Mucosa of stomach (tissue), 1 donor: ENCODE results near the gene GARNL3.

Experiments
- H3K27me3 ChIP-seq: one replicate; pipeline ENCODE4 v1.7.0; 2013; ENCODE audit warnings: mild to moderate bottlenecking, low read length; ENCODE audit not compliant: control insufficient read depth, insufficient read depth
- H3K36me3 ChIP-seq: one replicate; pipeline ENCODE4 v1.7.0; 2013; ENCODE audit warnings: low read length; ENCODE audit not compliant: control insufficient read depth, insufficient read depth
- H3K4me1 ChIP-seq: one replicate; pipeline ENCODE4 v1.7.0; 2013; ENCODE audit warnings: mild to moderate bottlenecking, low read length; ENCODE audit not compliant: control insufficient read depth, insufficient read depth
- H3K4me3 ChIP-seq: one replicate; pipeline ENCODE4 v1.7.0; 2013; ENCODE audit warnings: low read length
- H3K9ac ChIP-seq: one replicate; pipeline ENCODE4 v1.7.0; 2013; ENCODE audit warnings: mild to moderate bottlenecking, low read length, moderate library complexity
- H3K9me3 ChIP-seq: one replicate; pipeline ENCODE4 v1.7.0; 2013; ENCODE audit warnings: mild to moderate bottlenecking, low read length, moderate library complexity; ENCODE audit not compliant: control insufficient read depth
- donor health status: Pancreatic carcinoma.

The GARNL3 gene

DNA sequence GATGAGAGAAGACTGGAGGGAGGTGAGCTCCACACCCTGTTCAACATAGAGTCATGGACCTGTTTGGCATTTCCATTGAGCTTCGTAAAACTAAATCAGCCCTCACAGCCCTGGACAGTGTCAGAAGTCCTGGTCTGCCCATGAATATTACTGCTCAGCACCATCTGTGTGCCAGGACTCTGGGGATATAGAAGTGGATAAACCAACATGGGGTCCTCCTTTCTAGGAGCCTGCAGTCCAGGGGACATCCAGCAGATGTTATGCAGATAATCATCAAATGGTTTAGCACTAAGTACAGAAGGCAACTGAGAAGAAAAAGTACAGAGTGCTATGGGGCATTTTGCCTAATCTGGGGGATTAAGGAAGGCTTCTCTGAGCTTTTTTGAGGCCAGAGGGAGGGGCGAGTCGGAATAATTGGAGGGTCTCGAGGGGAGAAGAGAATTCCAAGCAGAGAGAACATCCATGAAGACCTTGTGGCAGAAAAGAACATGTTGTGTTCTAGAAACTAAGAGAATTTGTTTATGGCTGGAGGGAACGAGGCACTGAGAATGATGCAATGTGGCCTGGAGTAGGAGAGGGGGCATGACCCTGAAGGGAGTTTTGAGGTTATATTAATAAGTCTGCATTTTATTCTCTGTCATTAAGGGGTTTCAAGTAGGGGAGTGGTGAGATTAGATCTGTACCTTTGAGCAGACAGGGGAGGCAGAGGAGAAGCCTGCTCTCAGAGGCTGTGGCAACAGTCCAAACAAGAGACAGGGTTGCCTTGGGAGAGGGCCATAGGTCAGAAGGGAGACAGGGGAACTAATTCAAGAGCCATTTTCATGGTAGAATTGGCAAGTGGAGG lies 68.9 kb downstream of the GARNL3 start:
- Histone ChIP-seq H3K4me1 (peaks cover 10% of the 10 kb centered on the region), H3K36me3 (no peaks in the 10 kb centered on the region), H3K9me3 (no peaks in the 10 kb centered on the region), H3K9ac (no peak overlapping the region), H3K27me3 (no peaks in the 10 kb centered on the region), H3K4me3 (no peak overlapping the region)

DNA sequence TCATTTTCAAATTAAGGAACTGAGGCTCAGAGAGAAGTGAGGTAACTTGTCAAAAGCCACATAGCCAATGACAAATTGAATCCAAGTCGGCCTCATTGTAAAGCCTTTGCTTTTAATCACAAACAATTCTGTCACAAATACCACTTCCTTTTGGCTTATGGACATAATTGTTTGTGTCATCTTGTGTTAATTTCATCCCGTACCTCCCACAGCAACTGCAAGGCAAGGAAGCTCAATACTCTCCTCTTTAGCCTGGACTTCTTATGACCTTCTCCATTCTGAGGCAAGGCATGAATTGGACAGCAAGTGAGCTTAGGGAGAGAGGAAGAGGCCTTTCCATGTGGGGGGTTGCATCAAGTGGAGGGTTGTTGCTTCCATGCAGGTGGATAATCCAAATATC lies 70.2 kb downstream of the GARNL3 start:
- Histone ChIP-seq H3K9ac (no peak overlapping the region), H3K4me1 (peaks cover 10% of the 10 kb centered on the region), H3K9me3 (no peaks in the 10 kb centered on the region), H3K4me3 (no peak overlapping the region), H3K36me3 (no peaks in the 10 kb centered on the region), H3K27me3 (no peaks in the 10 kb centered on the region)

DNA sequence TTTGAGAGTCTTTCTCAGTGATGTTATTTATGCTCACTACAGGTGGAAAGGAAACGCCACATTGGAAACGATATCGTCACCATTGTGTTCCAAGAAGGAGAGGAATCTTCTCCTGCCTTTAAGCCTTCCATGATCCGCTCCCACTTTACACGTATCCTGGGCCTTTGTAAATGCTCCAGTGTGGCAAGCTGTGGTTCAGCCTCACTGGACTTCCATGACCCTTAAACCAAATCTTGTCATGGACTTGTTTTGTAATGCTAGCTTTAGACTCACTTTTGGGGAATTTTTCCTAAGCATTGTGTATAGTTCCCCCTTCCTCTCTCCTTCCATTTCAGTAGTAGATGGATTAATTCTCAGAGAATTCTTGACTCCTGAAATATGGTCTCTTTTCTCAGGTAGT lies 71.5 kb downstream of the GARNL3 start:
- Histone ChIP-seq H3K4me1 (peaks cover 10% of the 10 kb centered on the region), H3K27me3 (no peaks in the 10 kb centered on the region), H3K36me3 (no peaks in the 10 kb centered on the region), H3K9ac (no peak overlapping the region), H3K4me3 (no peak overlapping the region), H3K9me3 (no peaks in the 10 kb centered on the region)

DNA sequence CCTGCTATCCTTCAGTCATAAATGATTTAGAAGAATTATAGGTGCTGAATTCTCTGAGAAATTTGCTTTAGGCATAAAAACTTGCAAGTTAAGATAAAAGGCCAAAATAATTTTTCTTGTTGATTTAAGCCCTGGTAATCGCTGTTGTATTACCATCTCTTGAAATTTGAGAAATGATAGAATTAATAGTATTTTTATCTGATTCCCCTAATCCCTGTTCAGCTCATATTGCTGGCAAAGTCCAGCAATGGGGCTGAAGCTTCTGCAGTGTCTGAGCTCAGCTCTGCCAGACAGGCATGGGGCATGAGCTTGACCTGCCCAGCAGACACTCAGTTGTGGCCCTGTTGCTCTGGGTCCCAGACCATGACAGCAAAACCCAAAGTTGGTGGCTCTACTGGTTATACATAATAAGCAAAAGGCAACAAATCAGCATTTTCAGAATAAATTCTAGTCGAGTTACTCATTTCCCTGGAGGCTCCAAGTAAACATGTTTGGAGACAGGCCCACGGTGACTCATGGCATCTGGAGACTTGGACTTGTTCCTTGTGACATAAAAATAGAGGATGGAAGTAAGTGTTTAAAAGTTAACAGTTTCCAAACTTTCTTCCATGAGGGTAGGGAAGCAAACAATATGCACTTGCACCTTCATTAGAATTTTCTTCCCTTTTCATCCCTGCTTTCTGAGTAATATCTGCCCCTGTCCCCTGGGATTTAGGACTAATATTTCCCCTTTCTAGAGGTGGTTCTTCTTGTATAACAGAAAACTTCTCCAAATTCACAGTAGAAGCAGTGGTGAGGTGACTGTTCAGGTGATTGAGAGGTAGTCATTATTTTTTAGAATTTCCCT lies 72.2 kb downstream of the GARNL3 start:
- no peaks in the 10 kb centered on the region for H3K9me3 ChIP-seq
- H3K4me1 ChIP-seq, result peaks cover 10% of the 10 kb centered on the region
- no peak overlapping the region for H3K9ac ChIP-seq
- no peak overlapping the region for H3K4me3 ChIP-seq
- H3K36me3 ChIP-seq, result no peaks in the 10 kb centered on the region
- H3K27me3 ChIP-seq, result no peaks in the 10 kb centered on the region

DNA sequence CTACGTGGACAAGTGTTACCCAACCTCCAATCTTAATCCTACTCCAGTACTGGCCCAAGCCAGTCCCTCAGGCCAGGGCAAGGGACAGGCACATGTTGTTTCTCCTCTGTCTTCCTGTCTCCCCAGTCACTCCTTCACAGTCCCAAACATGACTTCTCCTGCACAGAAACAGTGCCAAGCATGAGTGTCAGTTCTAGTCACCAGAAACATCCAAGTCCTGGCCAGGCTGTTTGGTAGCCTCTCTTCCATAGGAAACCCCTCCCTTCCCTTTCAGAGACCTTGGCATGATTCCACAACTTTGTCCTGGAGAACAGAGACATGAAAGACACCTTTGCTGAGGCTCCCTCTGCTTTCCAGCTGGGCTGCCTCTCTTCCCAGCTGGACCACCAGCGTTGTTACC lies 76.1 kb downstream of the GARNL3 start:
- Histone ChIP-seq H3K4me1 (peaks cover 10% of the 10 kb centered on the region), H3K4me3 (no peak overlapping the region)

DNA sequence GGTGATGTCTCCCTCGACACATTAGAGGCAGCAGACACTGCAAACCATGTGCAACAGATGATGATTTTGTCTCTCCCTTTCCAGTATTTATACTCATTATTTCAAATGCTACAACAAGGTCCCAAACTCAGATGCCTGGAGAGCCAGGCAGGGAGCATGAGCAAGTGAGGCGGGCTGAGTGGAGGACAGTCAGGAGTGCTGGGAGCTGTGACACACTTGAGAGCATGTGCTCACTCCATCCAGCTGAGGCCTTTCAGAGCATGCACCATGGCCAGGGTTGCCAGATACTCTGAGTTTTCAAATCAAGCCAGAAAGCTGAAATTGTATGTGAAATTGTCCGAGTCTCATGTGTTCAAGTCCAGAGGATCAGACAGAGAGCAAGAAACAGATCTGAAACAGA lies 76.6 kb downstream of the GARNL3 start:
- no peak overlapping the region for H3K4me3 ChIP-seq
- H3K27me3 ChIP-seq, result no peaks in the 10 kb centered on the region
- no peaks in the 10 kb centered on the region for H3K9me3 ChIP-seq
- H3K4me1 ChIP-seq, result peaks cover 10% of the 10 kb centered on the region
- H3K9ac ChIP-seq, result no peak overlapping the region
- no peaks in the 10 kb centered on the region for H3K36me3 ChIP-seq

More for the DNA sequence above, 76.1 kb downstream of the GARNL3 start:
- H3K9me3 ChIP-seq, result no peaks in the 10 kb centered on the region
- H3K36me3 ChIP-seq, result no peaks in the 10 kb centered on the region
- H3K27me3 ChIP-seq, result no peaks in the 10 kb centered on the region
- H3K9ac ChIP-seq, result no peak overlapping the region

DNA sequence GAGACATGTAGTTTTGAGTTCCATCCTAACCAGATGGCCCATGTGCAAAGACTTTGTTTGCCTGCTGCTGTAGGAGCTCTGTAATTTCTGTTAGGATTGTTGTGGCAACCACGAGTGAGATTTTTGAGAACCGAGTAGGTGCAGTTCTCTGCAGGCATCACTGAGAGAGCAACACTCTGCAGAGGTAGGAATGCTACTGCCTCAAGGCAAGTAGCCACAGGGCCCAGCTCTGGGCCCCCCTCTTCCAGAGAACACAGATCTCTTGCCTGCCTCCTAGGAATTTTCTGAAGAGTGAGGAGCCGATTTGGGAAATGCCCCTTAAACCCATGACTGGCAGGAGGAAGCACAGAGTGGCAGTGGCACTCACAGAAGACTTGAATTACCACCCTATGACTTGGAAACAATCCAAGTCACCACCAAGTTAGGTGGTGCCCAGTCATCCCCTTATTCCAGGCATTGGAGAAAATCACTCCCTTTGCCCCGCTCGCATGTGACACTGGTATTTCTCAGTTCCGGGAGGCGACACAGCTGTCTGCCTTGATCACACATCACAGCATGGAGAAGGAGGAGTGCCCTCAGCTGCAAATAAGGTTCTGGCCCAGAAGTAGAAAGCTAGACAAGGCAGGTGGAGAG lies 79.9 kb downstream of the GARNL3 start:
- no peaks in the 10 kb centered on the region for H3K9me3 ChIP-seq
- no peaks in the 10 kb centered on the region for H3K4me1 ChIP-seq
- no peaks in the 10 kb centered on the region for H3K36me3 ChIP-seq
- no peak overlapping the region for H3K4me3 ChIP-seq
- no peak overlapping the region for H3K9ac ChIP-seq
- H3K27me3 ChIP-seq, result no peaks in the 10 kb centered on the region

DNA sequence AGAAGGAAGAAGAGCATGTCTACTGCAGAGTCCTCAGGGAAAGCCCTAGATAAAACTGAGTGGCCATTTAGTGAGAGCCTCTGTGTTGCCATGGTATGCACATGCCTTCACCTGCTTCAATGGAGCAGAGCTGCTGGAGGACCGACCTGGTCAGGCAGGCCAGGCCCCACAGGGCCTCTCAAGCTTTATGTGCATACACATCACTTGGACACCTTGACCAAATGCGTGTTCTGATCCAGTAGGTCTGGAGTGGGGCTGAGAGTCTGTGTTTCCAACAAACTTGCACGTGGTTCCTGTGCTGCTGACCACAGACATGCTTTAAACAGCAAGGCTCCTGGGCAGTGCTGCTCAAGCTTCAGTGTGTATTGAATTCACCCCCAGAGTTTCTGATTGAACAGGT lies 81.0 kb downstream of the GARNL3 start:
- Histone ChIP-seq H3K9me3 (no peaks in the 10 kb centered on the region), H3K36me3 (no peaks in the 10 kb centered on the region), H3K4me1 (no peaks in the 10 kb centered on the region)

DNA sequence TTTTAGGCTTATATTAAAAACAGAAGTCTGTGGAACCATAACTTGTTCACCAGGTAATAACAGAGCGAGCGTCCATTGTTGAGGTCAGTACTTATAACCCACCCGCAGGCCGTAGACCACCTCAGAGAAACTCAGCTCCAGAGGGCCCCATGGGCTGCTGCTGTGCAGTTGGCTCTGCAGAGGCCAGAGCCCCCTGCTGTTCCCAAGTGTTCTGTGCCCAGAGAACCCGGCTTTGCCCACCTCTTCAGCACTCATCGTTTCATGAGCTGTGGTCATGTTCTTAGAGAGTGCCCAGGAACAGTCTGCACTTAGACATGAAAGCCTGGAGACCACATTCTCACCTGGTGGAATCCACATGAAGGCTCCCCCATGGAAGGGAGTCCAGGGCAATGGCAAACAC lies 82.0 kb downstream of the GARNL3 start:
- H3K36me3 ChIP-seq, result no peaks in the 10 kb centered on the region
- H3K9ac ChIP-seq, result no peak overlapping the region
- no peak overlapping the region for H3K4me3 ChIP-seq
- no peaks in the 10 kb centered on the region for H3K4me1 ChIP-seq
- H3K9me3 ChIP-seq, result no peaks in the 10 kb centered on the region
- H3K27me3 ChIP-seq, result no peaks in the 10 kb centered on the region

More for the DNA sequence above, 81.0 kb downstream of the GARNL3 start:
- Histone ChIP-seq H3K27me3 (no peaks in the 10 kb centered on the region), H3K9ac (no peak overlapping the region), H3K4me3 (no peak overlapping the region)

DNA sequence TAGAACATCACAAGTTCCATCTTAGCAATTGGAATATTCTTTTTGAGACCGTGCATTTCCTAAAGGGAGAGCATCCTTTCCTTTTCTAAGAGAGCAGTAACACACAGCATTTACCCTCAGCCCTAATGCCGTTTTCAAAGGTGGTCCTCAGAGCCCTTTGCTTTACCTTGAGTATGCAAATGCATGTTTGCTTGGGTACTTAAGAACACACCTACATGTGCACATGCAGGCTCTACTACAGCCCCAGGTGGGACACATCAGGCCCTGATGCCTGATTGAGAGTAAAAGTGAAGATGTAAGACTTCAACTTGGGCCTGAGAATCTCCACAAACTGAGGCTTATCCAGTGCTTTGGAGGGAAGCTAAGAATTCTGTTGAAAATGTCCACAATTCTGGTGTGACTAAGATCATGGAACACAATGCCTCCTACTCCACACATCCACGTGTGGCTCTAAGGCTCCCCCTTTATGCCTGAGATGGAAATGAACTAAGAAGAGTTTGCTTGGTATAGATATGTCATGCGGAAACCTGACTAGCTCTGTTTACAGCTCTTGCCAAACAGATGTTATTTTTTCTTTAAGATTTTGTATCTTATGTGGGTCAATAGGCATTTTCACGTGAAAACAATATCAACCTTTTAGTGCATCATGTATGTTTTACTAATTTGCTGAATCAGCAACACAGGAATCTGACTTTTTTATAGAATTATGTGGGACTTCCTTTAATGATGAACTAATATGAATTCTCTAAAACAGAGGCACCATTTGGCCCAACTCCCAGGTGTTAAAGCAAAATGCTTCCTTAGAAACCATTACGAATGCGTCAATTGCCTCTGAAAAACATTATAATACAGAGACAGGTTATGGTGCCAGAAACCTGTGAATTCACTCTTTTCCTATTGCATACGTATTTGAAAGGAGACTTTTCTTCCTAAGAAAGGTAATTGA lies 83.5 kb downstream of the GARNL3 start:
- H3K4me1 ChIP-seq, result no peaks in the 10 kb centered on the region
- H3K36me3 ChIP-seq, result no peaks in the 10 kb centered on the region
- H3K9ac ChIP-seq, result no peak overlapping the region
- H3K9me3 ChIP-seq, result no peaks in the 10 kb centered on the region
- no peak overlapping the region for H3K4me3 ChIP-seq
- H3K27me3 ChIP-seq, result no peaks in the 10 kb centered on the region

DNA sequence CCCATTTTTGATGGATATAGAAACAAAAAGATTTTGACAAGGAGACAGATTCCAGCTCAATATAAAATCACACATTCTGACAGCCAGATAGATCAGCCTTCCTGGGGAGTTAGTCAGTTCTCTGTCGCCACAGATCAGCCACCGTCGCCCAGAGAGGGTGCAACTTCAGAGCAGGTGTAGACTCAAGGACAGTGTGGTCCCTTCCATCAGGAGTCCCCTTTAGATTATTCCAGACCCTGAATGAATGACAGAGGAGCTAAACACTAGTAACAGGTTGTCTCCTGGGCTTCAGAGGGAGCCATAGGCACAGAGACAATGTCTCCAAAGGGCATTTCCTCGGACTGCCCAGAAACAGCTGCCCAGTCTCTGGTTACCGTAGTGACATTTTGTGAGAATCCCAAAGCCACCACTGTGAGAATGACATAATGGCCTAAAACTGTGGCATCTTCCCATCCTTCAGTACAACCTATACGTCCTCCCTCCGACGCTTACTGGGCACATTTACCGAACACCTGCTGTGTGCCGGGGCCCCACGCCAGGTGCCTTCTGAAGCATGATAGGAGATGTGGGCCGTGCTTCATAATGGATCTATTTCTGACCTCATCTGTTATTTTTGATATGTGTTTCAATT lies 85.0 kb downstream of the GARNL3 start:
- Histone ChIP-seq H3K36me3 (no peaks in the 10 kb centered on the region), H3K9ac (no peak overlapping the region), H3K27me3 (no peaks in the 10 kb centered on the region), H3K4me3 (no peak overlapping the region), H3K9me3 (no peaks in the 10 kb centered on the region), H3K4me1 (no peaks in the 10 kb centered on the region)
